ENCODE results near the gene TSPAN4. TPM values are rescaled to one million over a fixed set of nuclear protein-coding genes. Genes with fewer than 3 reads are reported as not detected.

TSPAN4 gene
- polyA plus RNA-seq, 3 donors = 52.6 to 75.5 (median 63.1) TPM

GRCh38 chr11:858053-858761 is 15.6 kb downstream of the TSPAN4 start:
- 91% methylated on average over 22 of the region's 27 CpGs for WGBS (ENCODE audit: insufficient coverage)
- peaks cover under 1 to 5% (median 2%) of the 10 kb centered on the region in 3 donors for H3K27me3 Mint-ChIP-seq (ENCODE audit: low read depth in 3 of 3)
- peak overlapping the region in 1 of 7 donors; percentile 66 for H3K27ac Mint-ChIP-seq
- Histone ChIP-seq H2AFZ (ENCODE audit: insufficient read depth, low read depth, low read length, poor library complexity, severe bottlenecking) (no peak overlapping the region), H3K36me3 (replicated peaks in 1 of 2; ENCODE audit: control insufficient read depth in 1 of 2, insufficient read depth in 2 of 2, low read length in 2 of 2) (no peaks in the 10 kb centered on the region), H3K79me2 (ENCODE audit: insufficient read depth, low read length) (no peaks in the 10 kb centered on the region), H3K9ac (ENCODE audit: insufficient read depth, low read length, poor library complexity, severe bottlenecking) (no peak overlapping the region), H3K27ac (ENCODE audit: low read depth in 1 of 2, low read length in 2 of 2) (no peak overlapping the region), H3K9me3 (replicated peaks in 1 of 2; ENCODE audit: control insufficient read depth in 1 of 2, insufficient read depth in 1 of 2, low read length in 2 of 2) (no peaks in the 10 kb centered on the region), H3K4me2 (replicated peaks; ENCODE audit: extremely low read depth, low read length, poor library complexity, severe bottlenecking) (no peak overlapping the region), H3K4me1 (ENCODE audit: control insufficient read depth in 1 of 2, insufficient read depth in 2 of 2, low read length in 2 of 2) (no peaks in the 10 kb centered on the region), H3K27me3 (ENCODE audit: control insufficient read depth in 2 of 2, insufficient read depth in 2 of 2, low read length in 2 of 2) (no peaks in the 10 kb centered on the region), H3K4me3 (replicated peaks in 1 of 3; ENCODE audit: low read depth in 2 of 3, low read length in 3 of 3) (no peak overlapping the region), H4K20me1 (ENCODE audit: insufficient read depth, low read length) (peaks cover 67% of the 10 kb centered on the region)
- intact Hi-C loops (cut with micrococcal nuclease) = no loop called here
- no peaks in the 10 kb centered on the region for H3K36me3 Mint-ChIP-seq
- DNase-seq = no peak
- peaks cover 0 to 2% (median 0%) of the 10 kb centered on the region in 7 donors for H3K9me3 Mint-ChIP-seq
- H3K4me3 Mint-ChIP-seq = no peak overlapping the region
- peaks cover 8% of the 10 kb centered on the region for H3K4me1 Mint-ChIP-seq
- no peak for TF ChIP-seq CTCF (IDR thresholded peaks at IDR 0.05)

- no peak for TF ChIP-seq CTCF (IDR thresholded peaks at IDR 0.05)
- H3K27me3 Mint-ChIP-seq (ENCODE audit: low read depth in 3 of 3) = peaks cover 0 to 5% (median 2%) of the 10 kb centered on the region in 3 donors
- H3K4me1 ChIP-seq (ENCODE audit: control insufficient read depth in 1 of 2, insufficient read depth in 2 of 2, low read length in 2 of 2) = no peaks in the 10 kb centered on the region
- no peaks in the 10 kb centered on the region for H3K79me2 ChIP-seq (ENCODE audit: insufficient read depth, low read length)
- intact Hi-C loops (cut with micrococcal nuclease) = no loop called here
- no peaks in the 10 kb centered on the region for H3K27me3 ChIP-seq (ENCODE audit: control insufficient read depth in 2 of 2, insufficient read depth in 2 of 2, low read length in 2 of 2)
- no peak overlapping the region for H3K4me3 Mint-ChIP-seq
- no peak overlapping the region for H3K27ac ChIP-seq (ENCODE audit: low read depth in 1 of 2, low read length in 2 of 2)
- H3K9me3 Mint-ChIP-seq = peaks cover 0 to 2% (median 0%) of the 10 kb centered on the region in 7 donors
- WGBS (ENCODE audit: insufficient coverage) = 93% methylated on average over 17 of the region's 37 CpGs
- DNase-seq = no peak
- no peaks in the 10 kb centered on the region for H3K9me3 ChIP-seq (replicated peaks in 1 of 2; ENCODE audit: control insufficient read depth in 1 of 2, insufficient read depth in 1 of 2, low read length in 2 of 2)
- no peak overlapping the region for H3K4me2 ChIP-seq (replicated peaks; ENCODE audit: extremely low read depth, low read length, poor library complexity, severe bottlenecking)
- no peak overlapping the region for H2AFZ ChIP-seq (ENCODE audit: insufficient read depth, low read depth, low read length, poor library complexity, severe bottlenecking)
- H3K4me3 ChIP-seq (replicated peaks in 1 of 3; ENCODE audit: low read depth in 2 of 3, low read length in 3 of 3) = no peak overlapping the region
- peaks cover 8% of the 10 kb centered on the region for H3K4me1 Mint-ChIP-seq
- no peaks in the 10 kb centered on the region for H3K36me3 ChIP-seq (replicated peaks in 1 of 2; ENCODE audit: control insufficient read depth in 1 of 2, insufficient read depth in 2 of 2, low read length in 2 of 2)
- no peaks in the 10 kb centered on the region for H3K36me3 Mint-ChIP-seq
- H3K9ac ChIP-seq (ENCODE audit: insufficient read depth, low read length, poor library complexity, severe bottlenecking) = no peak overlapping the region
- H4K20me1 ChIP-seq (ENCODE audit: insufficient read depth, low read length) = peaks cover 63% of the 10 kb centered on the region
- no peak overlapping the region for H3K27ac Mint-ChIP-seq
Observed at GRCh38 chr11:858762-859339, 16.2 kb downstream of the TSPAN4 start.

Data from CD14-positive monocyte (primary cell).